ENCODE results near the gene SUV39H1.

GRCh38 chrX:48705871-48706270 lies 9.3 kb downstream of the SUV39H1 start:
- TF ChIP-seq CTCF (IDR thresholded peaks at IDR 0.05) (no peak), POLR2A (IDR thresholded peaks at IDR 0.05) (no peak)
